Endothelial cell of umbilical vein (primary cell): ENCODE data around the gene C3orf70. TPM values are rescaled to one million over a fixed set of nuclear protein-coding genes. Genes with fewer than 3 reads are reported as not detected.

Experiments
- BruUV-seq: library from RNA; stranded (reverse); fragments of 400-500 nt; replicated peaks from 2 replicates; lab custom pipeline; 2021; lab: Mats Ljungman, UMichigan
- CTCF ChIA-PET: fragments of 300-600, 350-600 bp; sonication (Branson Sonifier 250); formaldehyde crosslinking; loops from one replicate; lab custom pipeline; 2021; ENCODE audit warnings: antibody characterized with exemption, inconsistent platforms; lab: Charles Lee
- POLR2A ChIA-PET: fragments of 300-600, 350-600 bp; sonication (Branson Sonifier 250); formaldehyde crosslinking; loops from one replicate; lab custom pipeline; 2021; ENCODE audit warnings: antibody characterized with exemption, inconsistent platforms; lab: Charles Lee
- DNase-seq: peaks from one replicate; pipeline ENCODE4 v3.0.0-alpha.2; 2011; ENCODE audit warnings: low read depth, low spot score
- FAIRE-seq: peaks from 2 replicates; lab custom pipeline; 2011; peaks lifted over from hg19 to GRCh38; lab: Jason Lieb, UNC
- H2AFZ ChIP-seq: 2 replicates; pipeline ENCODE4 v1.6.0; 2012; ENCODE audit warnings: low read depth, low read length, control low read depth, inconsistent platforms
- H3K27ac ChIP-seq: 2 replicates; pipeline ENCODE4 v1.5.1; 2011; ENCODE audit warnings: low read depth, mild to moderate bottlenecking, control low read depth, low read length, moderate library complexity; ENCODE audit not compliant: insufficient read depth
- H3K27me3 ChIP-seq, 2 experiments: 2 replicates each; pipeline versions ENCODE4 v1.6.0 to v1.6.1; 2011; ENCODE audit warnings: low read length in 2 of 2, mixed read lengths in 1 of 2; ENCODE audit not compliant: control insufficient read depth in 2 of 2, insufficient read depth in 2 of 2
- H3K36me3 ChIP-seq, 2 experiments: 2 replicates in 1 of 2; 3 replicates in 1 of 2; pipeline ENCODE4 v1.5.1; 2011; ENCODE audit warnings: low read length in 2 of 2, mild to moderate bottlenecking in 1 of 2, moderate library complexity in 1 of 2; ENCODE audit not compliant: control insufficient read depth in 2 of 2, insufficient read depth in 2 of 2; ENCODE audit errors: extremely low read depth in 1 of 2
- H3K4me1 ChIP-seq: 3 replicates; pipeline ENCODE4 v1.5.1; 2011; ENCODE audit warnings: mild to moderate bottlenecking, low read length; ENCODE audit not compliant: control insufficient read depth, insufficient read depth; ENCODE audit errors: extremely low read depth
- H3K4me2 ChIP-seq: 2 replicates; pipeline ENCODE4 v1.6.1; 2011; ENCODE audit warnings: low read length, control low read depth, mixed read lengths; ENCODE audit not compliant: insufficient read depth
- H3K4me3 ChIP-seq, 3 experiments: fragments of 200-600 bp in 1 of 3; sonication (generic), shearing (Covaris generic) in 1 of 3; replicated peaks in 1 of 3; 2 replicates each; pipeline ENCODE4 v1.5.1; 2011 to 2016; ENCODE audit warnings: control low read depth in 3 of 3, low read length in 3 of 3, mild to moderate bottlenecking in 2 of 3, inconsistent platforms in 1 of 3, low read depth in 1 of 3, moderate library complexity in 1 of 3; ENCODE audit not compliant: insufficient read depth in 1 of 3
- H3K79me2 ChIP-seq: 2 replicates; pipeline ENCODE4 v1.6.0; 2012; ENCODE audit warnings: low read length, inconsistent platforms; ENCODE audit not compliant: control insufficient read depth, insufficient read depth
- H3K9ac ChIP-seq: replicated peaks from 2 replicates; pipeline ENCODE3; 2011; ENCODE audit warnings: low read length, control low read depth; ENCODE audit not compliant: insufficient read depth; ENCODE audit errors: extremely low read depth
- H3K9me1 ChIP-seq: replicated peaks from 3 replicates; pipeline ENCODE4 v1.6.0; 2011; ENCODE audit warnings: mild to moderate bottlenecking, low read length; ENCODE audit not compliant: control insufficient read depth, insufficient read depth; ENCODE audit errors: extremely low read depth
- H3K9me3 ChIP-seq: replicated peaks from 2 replicates; pipeline ENCODE4 v1.5.1; 2012; ENCODE audit warnings: low read length, inconsistent platforms; ENCODE audit not compliant: control insufficient read depth, insufficient read depth
- H4K20me1 ChIP-seq: replicated peaks from 2 replicates; pipeline ENCODE3; 2011; ENCODE audit warnings: mild to moderate bottlenecking, low read length; ENCODE audit not compliant: control insufficient read depth, insufficient read depth; ENCODE audit errors: extremely low read depth
- EZH2 ChIP-seq: IDR thresholded peaks from 2 replicates; pipeline ENCODE4 v1.6.1; 2012; ENCODE audit warnings: borderline replicate concordance, low read depth, mild to moderate bottlenecking, moderate library complexity, low read length, inconsistent platforms; ENCODE audit not compliant: severe bottlenecking
- FOS ChIP-seq: IDR thresholded peaks from 2 replicates; pipeline ENCODE4 v1.6.1; 2011; ENCODE audit warnings: mild to moderate bottlenecking, low read length, moderate library complexity, borderline replicate concordance; ENCODE audit not compliant: insufficient read depth
- GATA2 ChIP-seq: IDR thresholded peaks from 2 replicates; pipeline ENCODE4 v1.7.0; 2011; ENCODE audit warnings: low read depth, mild to moderate bottlenecking, moderate library complexity, mixed read lengths, low read length; ENCODE audit not compliant: insufficient read length, insufficient read depth
- JUN ChIP-seq: IDR thresholded peaks from 2 replicates; pipeline ENCODE4 v1.6.1; 2011; ENCODE audit warnings: borderline replicate concordance, low read depth; ENCODE audit not compliant: insufficient read length, insufficient read depth
- MYC ChIP-seq: IDR thresholded peaks from one replicate; pipeline ENCODE4 v1.6.1; 2011; ENCODE audit warnings: mild to moderate bottlenecking, low read depth, low read length
- POLR2A ChIP-seq: IDR thresholded peaks from 2 replicates; pipeline ENCODE4 v1.6.1; 2012; ENCODE audit warnings: low read depth, mild to moderate bottlenecking, control low read depth, low read length
- POLR2AphosphoS5 ChIP-seq: IDR thresholded peaks from 2 replicates; pipeline ENCODE4 v1.6.1; 2012; ENCODE audit warnings: low read depth, mild to moderate bottlenecking, control low read depth, low read length, moderate library complexity; ENCODE audit not compliant: insufficient read depth
- dilution Hi-C: fragments of 300-500 bp; cut with MboI; formaldehyde crosslinking; loops from one replicate; pipeline ENCODE4 v1.15.0; 2019; ENCODE audit warnings: low sequenced_read_pairs; ENCODE audit not compliant: extremely low pct_ligation_motif_present
- intact Hi-C: fragments of 100-400 bp; cut with micrococcal nuclease; formaldehyde crosslinking; loops from one replicate; pipeline ENCODE4 v1.10.0; 2022
- polyA plus RNA-seq, 4 experiments: library from polyadenylated mRNA; depleted of rRNA in 3 of 4; stranded (reverse) in 3 of 4; unstranded in 1 of 4; fragments of >200 nt; gene quantifications; 2 replicates each; pipeline versions ENCODE4 v1.2.1 to v1.2.3, GENCODE V29; 2011 to 2012; ENCODE audit warnings: missing spikeins in 1 of 4
- total RNA-seq: library from RNA; stranded (reverse); gene quantifications from 2 replicates; pipeline ENCODE4 v1.2.3, GENCODE V29; 2021
- TF ChIP-seq, protein P1 (sequence below), 2 donors: IDR thresholded peaks; 1 replicate in 1 of 2; 2 replicates in 1 of 2; pipeline ENCODE4 v1.5.1; 2011; ENCODE audit warnings: low read length in 2 of 2, mild to moderate bottlenecking in 2 of 2, moderate library complexity in 2 of 2, control low read depth in 1 of 2, inconsistent platforms in 1 of 2, low read depth in 1 of 2; ENCODE audit not compliant: insufficient read depth in 1 of 2; ENCODE audit errors: extremely low read depth in 1 of 2
- TF ChIP-seq, protein P2 (sequence below): IDR thresholded peaks from 2 replicates; pipeline ENCODE4 v1.6.1; 2011; ENCODE audit not compliant: insufficient read depth, insufficient read length

Gene C3orf70
- total and polyA plus RNA-seq, 2 donors (not counting 3 experiments of a cell fraction or from before 2014, with no cell fraction given) = 0.08 to 0.20 TPM

DNA sequence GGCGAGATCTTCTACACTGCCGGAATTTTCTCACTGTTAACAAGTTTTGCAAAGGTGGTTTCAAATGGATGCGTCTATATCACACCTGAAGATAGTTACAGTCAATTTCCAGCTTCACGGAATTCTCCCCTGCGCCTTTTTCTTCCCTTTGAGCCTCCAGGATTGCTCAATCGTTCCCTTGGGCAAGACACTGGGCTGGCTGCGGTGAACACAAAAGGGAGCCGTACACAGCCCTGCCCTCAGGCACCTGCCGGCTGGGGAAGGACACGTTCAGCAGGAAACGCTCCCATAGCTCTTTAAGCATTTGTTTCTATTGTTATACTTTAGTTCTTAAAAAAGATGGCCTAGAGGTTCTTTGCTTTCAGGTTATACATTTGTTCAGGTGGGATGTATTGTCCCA is 85.7 kb downstream of the C3orf70 start:
- no peaks in the 10 kb centered on the region for H4K20me1 ChIP-seq
- dilution Hi-C loops = no loop called here
- H2AFZ ChIP-seq = no peak overlapping the region
- no peak overlapping the region for H3K9ac ChIP-seq
- no peaks in the 10 kb centered on the region for H3K9me3 ChIP-seq
- no peak overlapping the region for H3K4me2 ChIP-seq
- intact Hi-C loops = no loop called here
- FAIRE-seq = no peak
- no TSS peak for BruUV-seq
- no peak for DNase-seq
- POLR2A ChIA-PET = no interaction called here
- no peaks in the 10 kb centered on the region for H3K4me1 ChIP-seq
- no peaks in the 10 kb centered on the region for H3K79me2 ChIP-seq
- H3K36me3 ChIP-seq = no peaks in the 10 kb centered on the region
- H3K27me3 ChIP-seq = no peaks in the 10 kb centered on the region
- H3K4me3 ChIP-seq = no peak overlapping the region
- no peak for TF ChIP-seq POLR2AphosphoS5
- no peak for TF ChIP-seq JUN
- TF ChIP-seq MYC = no peak
- TF ChIP-seq, protein P1, sequence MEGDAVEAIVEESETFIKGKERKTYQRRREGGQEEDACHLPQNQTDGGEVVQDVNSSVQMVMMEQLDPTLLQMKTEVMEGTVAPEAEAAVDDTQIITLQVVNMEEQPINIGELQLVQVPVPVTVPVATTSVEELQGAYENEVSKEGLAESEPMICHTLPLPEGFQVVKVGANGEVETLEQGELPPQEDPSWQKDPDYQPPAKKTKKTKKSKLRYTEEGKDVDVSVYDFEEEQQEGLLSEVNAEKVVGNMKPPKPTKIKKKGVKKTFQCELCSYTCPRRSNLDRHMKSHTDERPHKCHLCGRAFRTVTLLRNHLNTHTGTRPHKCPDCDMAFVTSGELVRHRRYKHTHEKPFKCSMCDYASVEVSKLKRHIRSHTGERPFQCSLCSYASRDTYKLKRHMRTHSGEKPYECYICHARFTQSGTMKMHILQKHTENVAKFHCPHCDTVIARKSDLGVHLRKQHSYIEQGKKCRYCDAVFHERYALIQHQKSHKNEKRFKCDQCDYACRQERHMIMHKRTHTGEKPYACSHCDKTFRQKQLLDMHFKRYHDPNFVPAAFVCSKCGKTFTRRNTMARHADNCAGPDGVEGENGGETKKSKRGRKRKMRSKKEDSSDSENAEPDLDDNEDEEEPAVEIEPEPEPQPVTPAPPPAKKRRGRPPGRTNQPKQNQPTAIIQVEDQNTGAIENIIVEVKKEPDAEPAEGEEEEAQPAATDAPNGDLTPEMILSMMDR (IDR thresholded peaks at IDR 0.05; ENCODE audit: extremely low read depth in 1 of 2, insufficient read depth in 1 of 2, low read depth in 1 of 2, low read length in 2 of 2) = no peak
- no peak for TF ChIP-seq EZH2
- TF ChIP-seq, protein P2, sequence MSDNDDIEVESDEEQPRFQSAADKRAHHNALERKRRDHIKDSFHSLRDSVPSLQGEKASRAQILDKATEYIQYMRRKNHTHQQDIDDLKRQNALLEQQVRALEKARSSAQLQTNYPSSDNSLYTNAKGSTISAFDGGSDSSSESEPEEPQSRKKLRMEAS = no peak
- no peak for TF ChIP-seq GATA2
- no peak for TF ChIP-seq FOS
- no peak for TF ChIP-seq POLR2A
- H3K9me1 ChIP-seq = no peaks in the 10 kb centered on the region
- no peak overlapping the region for H3K27ac ChIP-seq
- CTCF ChIA-PET = no interaction called here
